NCI-H2107 treated with DMSO at 0.1 percent for 48 hours (cell line): Measurements from ENCODE around the gene DNM2.

Experiments used
- DNase-seq: peaks from one replicate; lab custom pipeline; 2025; ENCODE audit not compliant: unreplicated experiment; lab: John Stamatoyannopoulos, UW

Gene DNM2

DNA sequence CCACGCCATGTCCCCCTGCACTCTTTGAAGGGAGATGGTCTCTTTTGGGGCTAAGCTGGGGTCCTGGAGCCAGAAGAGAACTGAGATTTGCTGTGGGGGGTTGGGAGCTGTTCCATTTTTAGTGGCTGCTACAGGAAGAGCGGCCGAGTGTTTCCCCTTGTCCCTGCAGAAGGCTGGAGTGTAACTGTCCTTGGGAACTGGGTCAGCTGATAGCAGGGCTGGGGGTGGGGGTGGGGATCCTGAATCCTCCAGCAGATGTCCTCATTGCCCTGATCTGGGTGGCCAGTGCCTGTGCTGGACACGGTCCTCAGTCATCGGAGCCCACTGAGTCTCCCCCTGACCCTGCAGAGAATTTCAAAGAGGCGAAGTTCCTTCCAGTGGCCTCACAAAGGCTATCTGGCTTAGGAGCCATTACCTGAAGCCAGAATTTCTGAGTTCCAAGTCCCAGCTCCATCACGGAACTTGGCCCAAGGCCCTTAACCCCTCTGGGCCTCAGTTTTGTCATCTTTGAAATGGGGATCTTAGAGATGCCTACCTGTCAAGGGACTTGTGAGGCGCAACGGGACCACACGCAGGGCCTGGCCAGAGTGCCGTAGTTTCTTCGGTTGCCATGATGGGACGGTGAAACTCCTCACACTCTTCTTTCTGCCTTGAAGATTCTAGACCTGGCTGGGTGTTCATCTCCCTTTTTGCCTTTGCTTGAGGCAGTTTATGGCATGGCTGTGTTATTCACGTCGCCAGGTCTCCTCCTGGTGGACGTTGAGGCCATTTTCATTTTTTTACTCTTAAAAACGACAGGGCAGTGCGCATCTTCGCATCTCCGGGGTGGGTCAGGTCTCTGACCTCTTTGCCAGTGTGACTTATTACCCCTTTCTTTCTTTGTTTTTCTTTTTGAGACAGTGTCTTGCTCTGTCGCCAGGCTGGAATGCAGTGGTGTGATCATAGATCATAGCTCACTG, 51.9 kb downstream of the DNM2 start:
- no peak for DNase-seq

DNA sequence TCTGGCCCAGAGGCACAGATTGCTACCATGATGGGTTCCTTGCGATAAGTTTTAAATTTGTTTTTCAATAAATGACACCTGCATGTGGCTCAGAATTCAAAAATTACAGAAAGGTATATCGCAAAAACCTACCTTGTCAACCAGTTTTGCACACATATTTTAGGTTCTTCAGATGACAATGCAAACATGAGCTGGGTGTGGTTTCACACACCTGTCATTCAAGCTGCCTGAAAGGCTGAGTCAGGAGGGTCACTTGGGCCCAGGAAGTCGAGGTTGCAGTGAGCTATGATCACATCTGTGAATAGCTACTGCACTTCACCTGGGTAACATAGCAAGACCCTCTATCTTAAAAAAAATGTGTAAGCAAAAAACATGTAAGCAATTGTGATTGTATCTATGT, 56.1 kb downstream of the DNM2 start:
- DNase-seq = no peak

DNA sequence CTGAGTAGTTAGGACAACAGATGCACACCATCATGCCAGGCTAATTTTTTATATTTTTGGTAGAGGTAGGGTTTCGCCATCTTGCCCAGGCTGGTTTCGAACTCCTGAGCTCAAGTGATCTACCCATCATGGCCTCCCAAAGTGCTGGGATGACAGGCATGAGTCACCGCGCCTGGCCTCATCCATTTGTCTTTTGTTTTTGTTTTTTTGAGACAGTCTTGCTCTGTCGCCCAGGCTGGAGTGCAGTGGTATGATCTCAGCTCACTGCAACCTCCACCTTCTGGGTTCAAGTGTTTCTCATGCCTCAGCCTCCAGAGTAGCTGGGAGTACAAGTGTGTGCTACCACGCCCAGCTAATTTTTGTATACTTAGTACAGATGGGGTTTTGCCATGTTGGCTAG, 57.0 kb downstream of the DNM2 start:
- DNase-seq = no peak

DNA sequence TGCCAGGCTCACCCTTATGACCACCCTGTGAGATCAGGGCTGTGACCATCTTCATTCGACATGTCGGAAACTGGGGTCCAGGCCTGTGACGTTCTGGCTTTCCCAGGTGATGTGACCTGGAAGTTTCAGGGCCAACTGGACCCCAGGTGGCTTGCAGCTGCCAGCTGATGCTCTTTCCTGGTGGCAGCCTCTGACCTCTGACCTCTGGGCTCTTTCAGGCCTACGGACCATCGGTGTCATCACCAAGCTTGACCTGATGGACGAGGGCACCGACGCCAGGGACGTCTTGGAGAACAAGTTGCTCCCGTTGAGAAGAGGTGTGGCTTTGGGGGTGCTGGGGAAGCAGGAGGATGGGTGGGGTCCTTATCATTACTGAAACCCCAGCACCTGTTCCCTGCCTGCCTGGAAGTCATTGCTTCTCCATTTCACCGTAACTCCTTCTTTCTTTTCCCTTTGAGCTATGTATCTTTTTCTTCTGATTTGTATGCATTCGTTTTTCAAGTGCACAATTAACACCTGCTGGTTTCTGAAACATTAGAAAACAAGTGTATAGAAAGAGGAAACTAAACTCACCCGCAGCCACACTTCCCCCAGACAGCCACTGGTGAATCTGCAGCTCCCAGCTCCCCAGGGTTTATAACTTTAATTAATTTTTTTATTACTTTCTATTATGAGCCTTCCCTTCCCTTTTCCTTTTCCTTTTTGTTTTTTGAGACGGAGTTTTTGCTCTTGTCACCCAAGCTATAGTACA, 59.2 kb downstream of the DNM2 start:
- peak; percentile 47 for DNase-seq

DNA sequence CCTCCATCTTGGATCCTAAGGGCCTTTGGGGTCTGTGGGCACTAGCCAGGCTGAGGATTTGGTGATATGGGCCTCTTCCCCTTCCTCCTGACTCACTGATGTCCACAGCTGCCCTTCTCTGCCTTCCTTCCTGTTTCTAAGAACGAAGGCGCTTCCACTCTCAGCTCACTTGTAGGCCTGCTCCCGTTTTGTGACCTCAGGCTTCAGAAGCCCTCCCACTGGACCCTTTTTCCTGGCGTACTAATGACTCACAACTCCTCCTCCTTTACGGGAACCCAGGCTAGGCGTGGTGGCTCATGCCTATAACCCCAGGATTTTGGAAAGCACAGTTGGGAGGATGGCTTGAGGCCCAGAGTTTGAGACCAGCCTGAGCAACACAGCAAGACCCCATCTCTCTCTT, 62.5 kb downstream of the DNM2 start:
- no peak for DNase-seq

DNA sequence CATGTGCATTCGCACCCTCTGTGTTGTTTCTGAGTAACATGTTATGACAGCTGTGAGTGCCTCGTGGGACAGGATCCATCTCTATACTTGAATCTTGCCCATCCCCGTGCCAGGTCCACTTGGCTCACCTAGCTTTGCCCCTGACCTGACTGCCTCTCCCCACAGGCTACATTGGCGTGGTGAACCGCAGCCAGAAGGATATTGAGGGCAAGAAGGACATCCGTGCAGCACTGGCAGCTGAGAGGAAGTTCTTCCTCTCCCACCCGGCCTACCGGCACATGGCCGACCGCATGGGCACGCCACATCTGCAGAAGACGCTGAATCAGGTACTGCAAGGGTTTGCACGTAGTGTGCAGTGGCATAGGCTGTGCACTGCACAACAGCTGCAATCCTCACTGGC, 64.9 kb downstream of the DNM2 start:
- DNase-seq = no peak

DNA sequence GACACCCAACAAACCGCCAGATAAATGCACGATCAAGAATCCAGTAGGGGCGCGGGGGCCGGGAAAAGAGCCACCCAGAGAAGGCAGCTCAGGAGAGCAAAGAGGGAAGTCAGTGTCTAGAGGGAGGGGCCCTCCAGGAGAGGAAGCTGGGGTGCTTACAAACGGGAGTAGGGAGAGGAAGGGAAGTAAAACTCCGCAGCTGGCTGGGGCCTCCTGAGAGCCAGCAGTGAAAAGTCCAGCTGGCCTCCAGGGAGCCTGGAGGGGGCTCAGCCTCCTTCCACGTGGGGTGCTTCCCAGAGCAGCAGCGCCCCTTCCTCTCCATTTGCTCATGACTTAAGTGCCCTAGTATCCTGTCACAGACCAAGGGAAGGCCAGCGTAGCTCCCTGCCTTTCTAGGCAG, 66.4 kb downstream of the DNM2 start:
- no peak for DNase-seq

DNA sequence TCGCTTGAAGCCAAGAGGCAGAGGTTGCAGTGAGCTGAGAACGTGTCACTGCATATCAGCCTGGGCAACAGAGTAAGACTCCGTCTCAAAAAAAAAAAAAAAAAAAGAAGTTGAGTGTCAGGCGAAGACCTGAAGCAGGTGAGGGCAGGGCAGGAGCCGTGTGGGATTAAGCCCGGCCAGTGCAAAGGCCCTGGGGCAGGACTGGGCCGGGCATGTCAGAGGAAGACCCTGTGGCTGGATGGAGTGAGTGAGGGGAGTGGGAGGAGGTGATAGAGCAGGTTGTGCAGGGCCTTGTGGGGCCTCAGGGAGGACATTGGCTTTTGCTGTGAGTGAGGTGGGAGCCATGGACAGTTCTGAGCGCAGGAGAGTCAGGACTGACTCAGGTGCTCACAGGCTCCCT, 70.3 kb downstream of the DNM2 start:
- DNase-seq = no peak

DNA sequence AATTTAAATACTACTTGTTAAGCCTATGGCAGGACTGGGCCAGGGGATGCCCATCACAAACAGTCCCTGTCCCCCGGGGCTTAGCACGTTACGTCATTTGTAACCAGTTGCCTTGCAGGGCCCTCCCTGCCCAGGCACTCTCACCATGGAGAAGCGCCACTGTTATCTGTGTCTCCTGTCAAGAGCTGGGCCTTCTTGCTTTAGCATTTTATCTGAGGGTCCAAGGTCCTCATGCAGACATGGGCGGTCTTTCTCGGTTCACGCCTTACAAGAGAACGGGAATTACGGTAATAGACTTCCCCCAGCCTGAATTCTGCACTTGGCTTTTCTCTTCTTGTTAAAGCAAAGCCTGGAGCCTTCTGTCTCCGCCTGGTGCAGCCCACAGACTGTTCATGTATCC, 72.0 kb downstream of the DNM2 start:
- DNase-seq = no peak

DNA sequence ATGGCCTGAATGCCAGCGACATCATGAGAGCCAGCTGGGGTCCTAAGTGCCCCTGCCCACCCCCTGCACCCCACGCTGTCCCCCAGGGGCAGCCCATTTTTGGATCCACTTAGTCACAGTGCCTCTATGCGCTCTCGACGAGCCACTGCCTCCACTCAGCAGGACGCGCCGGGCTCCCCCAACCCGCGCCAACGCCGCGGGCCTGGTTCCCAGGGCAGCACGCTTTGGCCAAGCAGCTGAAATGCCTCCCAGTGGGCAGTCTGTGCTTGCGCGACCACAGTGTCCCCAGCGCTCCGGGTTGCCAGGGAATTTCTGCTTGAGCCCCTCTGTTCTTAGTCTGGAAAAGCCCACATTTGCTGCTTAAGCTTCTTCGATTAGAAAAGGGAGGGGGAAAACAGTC, 78.8 kb downstream of the DNM2 start:
- no peak for DNase-seq

DNA sequence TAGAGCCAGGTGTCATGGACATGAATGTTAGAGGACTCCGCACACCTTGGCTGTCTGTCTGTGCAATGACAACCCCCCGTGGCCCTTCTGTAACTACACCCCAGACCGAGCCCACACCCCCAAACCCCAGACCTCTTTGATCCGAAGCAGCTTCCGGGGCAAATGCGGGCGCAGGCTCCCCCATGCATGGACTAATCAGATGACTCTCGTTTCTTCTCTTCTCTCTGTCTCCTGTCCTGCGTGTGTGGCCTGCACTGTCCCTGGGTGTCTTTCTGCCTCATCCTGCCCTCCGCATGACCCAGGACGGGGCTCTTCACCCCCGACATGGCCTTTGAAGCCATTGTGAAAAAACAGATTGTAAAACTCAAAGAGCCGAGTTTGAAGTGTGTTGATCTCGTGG, 79.2 kb downstream of the DNM2 start:
- DNase-seq = no peak

DNA sequence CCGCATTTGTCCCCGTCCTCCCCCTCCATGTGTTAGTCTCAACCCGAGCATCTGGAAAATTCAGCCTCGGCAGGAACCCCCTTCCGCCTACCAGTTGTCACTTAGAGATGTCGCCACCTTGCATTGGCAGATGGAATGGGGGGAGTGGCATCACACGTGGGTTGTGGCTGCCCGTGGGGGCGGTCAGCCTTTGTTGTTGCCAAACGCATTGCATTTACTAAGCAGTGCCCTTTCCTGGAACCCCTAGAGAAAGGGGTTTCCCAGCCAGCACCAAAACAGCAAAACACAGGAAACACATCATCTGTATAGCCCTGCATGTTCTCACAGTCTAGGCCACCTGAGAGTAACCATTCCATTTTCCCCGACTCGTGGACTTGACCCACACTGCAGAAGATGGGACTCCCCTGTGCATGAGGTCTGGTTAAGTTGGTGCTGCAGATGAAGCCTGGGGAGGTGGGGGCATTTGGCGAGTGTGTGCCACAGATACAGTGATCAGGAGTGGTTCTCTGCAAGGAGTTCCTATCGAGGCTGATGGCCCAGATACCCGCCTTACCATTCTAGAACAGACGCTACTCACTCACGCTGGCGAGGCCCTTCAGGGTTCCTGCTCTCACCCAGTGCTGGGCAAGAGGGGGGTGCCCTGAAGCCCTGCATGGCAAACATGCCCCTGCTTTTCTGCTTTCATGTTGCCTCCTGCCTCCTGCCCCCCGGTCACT, 79.8 kb downstream of the DNM2 start:
- DNase-seq = no peak

DNA sequence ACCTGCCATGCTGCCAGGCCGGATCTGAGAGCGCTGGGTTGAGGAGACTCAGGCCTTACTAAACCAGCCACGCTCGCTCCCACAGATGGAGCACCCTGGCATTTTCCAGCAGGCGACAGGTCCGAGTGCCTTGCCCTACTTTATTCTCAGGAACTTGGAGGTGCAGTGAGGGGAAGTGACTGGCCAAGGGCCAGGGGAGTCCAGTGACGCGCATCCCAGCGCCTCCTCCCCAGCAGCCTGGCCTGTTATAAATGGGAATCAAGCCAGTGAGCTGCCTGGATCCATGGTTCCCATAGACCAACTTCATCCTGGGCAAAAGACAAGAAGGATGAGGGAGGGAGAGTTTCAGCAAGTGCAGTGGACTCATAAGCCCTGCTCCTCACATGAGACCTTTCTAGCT, 82.6 kb downstream of the DNM2 start:
- DNase-seq = no peak

DNA sequence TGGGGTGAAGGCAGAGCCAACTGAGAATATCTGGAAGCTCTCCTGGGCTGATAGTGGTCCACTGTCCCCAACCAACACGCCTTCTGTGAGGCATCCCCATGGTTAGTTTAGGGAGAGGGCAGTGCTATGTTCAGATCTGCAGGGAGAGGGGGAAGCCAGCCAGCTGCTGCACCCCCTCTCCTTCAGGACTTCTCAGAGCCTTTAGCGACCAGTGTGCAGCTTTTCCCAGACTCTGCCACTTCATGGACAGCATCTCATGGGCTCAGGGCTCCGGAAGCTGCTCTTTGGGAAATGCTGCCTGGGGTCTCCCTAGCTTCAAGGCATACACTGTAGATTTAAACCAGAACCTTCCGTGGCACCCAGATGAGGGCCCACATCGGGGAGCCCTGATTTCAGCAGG, 84.6 kb downstream of the DNM2 start:
- no peak for DNase-seq

DNA sequence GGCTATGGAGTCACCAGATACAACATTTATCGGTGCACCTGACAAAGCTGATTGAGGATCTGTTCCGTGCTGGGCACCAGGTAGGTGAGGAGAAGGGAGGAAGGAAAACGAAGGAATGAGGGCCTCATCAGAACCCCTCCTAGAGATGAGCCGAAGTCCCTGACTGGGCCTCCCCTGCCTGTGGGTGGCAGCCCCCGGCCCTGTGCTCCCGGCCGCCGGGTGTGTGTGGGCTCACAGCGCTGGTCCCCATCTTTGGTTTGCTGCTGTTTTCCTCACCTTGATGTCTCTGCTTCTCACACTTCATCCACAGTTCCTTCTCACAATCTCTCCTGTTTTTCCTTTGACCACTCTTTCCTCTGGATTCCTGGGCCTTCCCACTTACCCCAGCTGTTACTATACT, 85.4 kb downstream of the DNM2 start:
- no peak for DNase-seq

DNA sequence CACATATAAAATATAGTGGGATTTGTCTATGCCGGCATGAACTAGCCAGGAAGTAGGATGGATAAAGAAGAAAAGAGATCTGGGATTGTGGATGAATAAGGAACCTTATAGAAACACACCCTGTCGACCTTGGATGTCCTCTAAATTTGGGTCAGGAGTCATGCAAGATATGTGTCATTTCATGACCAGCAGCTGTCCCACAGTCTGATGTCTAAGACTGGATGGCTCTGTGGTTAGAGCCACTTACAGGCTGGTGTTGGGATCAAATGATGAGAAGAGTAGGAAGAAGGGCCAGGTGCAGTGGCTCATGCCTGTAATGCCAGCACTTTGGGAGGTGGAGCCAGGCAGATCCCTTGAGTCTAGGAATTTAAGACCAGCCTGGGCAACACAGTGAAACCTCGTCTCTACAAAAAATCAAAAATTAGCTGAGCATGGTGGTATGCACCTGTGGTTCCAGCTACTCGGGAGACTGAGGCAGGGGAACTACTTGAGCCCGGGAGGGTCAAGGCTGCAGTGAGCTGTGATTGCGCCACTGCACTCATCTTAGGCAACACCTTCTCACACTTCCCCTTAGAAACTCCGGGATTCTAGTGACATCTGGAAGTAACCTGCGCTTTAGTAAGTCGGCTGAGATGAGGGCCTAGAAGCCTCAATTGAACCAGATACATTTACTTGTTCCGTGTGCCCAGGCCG, 87.3 kb downstream of the DNM2 start:
- no peak for DNase-seq

DNA sequence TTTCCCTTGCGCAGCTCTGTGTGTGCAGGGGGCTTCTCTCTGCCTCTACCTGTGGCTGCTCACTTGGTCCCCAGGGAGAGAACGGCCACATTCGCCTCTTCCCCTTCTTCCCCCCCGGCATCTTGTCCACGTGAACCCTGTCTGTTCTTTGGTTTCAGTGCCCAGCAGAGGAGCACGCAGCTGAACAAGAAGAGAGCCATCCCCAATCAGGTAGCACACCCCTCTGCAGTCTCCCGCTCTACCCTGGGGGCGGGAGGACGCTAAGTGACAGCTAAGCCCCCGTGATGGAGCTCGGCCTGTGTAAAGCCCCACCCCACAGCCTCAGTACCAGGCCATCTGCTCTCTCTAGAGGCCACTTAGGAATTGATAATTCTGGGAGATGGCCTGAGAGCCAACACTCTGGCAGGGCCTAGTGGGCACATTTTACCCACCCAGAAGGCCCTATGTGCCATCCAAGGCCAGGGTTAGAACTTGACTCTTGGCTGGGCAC, 87.9 kb downstream of the DNM2 start:
- no peak for DNase-seq

DNA sequence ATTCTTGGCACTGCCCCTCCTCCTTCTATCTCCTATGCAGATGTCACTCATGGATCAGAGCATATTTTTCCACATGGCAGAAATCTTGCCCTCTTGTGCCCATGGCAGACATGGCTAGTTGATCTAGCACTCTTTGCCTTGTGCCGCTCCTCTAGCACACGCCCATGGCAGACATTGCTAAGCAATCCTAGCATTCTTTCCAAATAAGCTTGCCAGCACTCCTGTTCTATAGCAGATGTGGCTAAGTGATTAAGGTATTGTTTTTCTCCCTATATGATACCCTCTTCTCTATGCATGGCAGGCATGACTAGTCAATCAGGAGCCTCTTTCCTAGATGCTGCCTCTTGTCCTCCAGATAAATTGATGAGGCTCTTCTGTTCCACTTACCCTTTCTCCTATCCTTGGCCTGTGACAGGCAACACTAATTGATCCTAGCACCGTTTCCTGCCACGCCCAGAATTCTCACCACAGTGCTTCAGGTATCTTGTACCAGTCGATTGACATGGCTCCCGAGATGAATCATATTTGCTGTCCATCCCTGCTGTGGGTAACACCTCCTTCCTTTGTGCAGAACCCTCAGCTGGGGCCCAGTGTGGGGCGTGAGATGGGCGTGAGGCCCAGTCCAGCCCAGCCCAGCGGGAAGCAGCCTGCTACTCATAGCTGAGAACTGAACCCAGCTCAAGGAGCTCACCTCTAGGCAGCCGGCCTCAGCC, 91.2 kb downstream of the DNM2 start:
- no peak for DNase-seq

DNA sequence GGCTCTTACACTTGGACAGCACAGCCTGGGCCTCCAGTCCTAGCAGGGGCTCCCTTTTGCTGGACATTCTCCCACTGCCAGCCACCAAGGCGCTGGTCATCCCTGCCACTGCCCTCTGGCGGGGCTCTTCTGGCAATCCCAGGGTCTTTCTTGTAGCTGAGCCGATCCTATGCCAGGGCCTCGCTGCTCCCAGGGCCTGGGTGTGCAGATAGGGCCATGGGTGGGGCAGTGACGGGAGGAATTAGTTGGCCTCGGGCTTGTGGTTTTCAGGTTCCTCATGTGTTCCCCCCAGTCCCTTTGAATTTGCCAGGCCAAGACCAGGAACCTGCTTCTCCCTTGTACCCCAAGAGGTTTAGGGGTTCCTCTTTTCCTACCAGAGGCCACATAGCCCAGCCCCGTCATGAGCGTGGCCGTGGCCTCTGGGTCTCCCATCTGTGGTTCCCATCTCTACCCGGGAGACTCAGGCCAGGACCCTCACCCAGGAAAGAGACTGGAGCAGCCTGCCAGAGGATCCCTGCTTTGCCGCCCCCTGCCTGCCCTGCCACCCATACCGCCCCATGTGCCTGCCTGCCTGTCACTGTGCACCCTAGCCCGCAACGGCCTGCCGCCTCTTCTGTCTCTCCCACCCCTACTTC, 91.9 kb downstream of the DNM2 start:
- DNase-seq = no peak
